ENCODE results near the gene KLF2.

GRCh38 chr19:16361254-16361653 is 36.6 kb downstream of the KLF2 start:
- TF ChIP-seq TAF1 (IDR thresholded peaks at IDR 0.05; ENCODE audit: low read depth, low read length) (no peak), POLR2AphosphoS5 (IDR thresholded peaks at IDR 0.05; ENCODE audit: low read depth, low read length) (no peak), POU2F2 (IDR thresholded peaks at IDR 0.05; ENCODE audit: low read depth, low read length) (no peak), POLR2A (IDR thresholded peaks at IDR 0.05; ENCODE audit: low read depth, low read length) (no peak)
